Adrenal gland (tissue), 5 donors: ENCODE results near the gene VAMP5.

Source experiments
- CTCF ChIP-seq, 6 experiments: fragments of 450-650 bp in 4 of 6; fragments of 200-600 bp in 2 of 6; sonication (generic) in 1 of 6; IDR thresholded peaks; 1 replicate in 5 of 6; 2 replicates in 1 of 6; pipeline versions ENCODE4 v1.5.1 to v1.8.0; 2016 to 2021; ENCODE audit warnings: antibody characterized with exemption in 6 of 6, mild to moderate bottlenecking in 2 of 6, moderate library complexity in 1 of 6
- POLR2A ChIP-seq, 2 donors: fragments of 450-650 bp; IDR thresholded peaks; one replicate each; pipeline ENCODE4 v1.6.1; 2017; ENCODE audit warnings: antibody characterized with exemption in 2 of 2, mild to moderate bottlenecking in 2 of 2, moderate library complexity in 1 of 2
- donor health status: DM: no; HTN: no; CAD: no.

DNA sequence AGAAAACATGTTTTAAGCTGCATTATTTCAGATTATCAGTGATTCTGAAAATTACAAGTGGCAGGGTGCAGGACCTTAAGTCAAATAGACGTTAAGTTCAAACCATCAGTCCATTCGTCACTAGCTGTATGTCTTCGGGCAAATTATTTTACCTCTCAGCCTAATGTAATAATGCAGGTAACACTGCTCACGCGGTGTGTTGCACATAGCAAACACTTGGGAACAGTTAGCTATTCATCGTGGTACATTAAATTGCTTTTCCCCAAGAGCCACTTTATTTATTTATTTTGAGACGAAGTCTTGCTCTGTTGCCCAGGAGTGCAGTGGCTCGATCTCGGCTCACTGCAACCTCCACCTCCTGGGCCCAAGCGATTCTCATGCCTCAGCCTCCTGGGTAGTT is 35.1 kb upstream of the VAMP5 start:
- TF ChIP-seq CTCF (IDR thresholded peaks at IDR 0.05) (no peak), POLR2A (IDR thresholded peaks at IDR 0.05) (no peak)
